NCI-H69 (cell line): ENCODE results near the gene CXCL9.
A peak's percentile ranks its signal among the peaks of the same experiment; 100 is the strongest.
"Not testable (repeated sequence)": the region's sequence is repeated elsewhere in the genome, so short reads cannot be mapped to it uniquely, and the experiment has no call there.

ENCODE experiments used
- DNase-seq: peaks from one replicate; lab custom pipeline; 2025; lab: John Stamatoyannopoulos, UW

CXCL9 gene

DNA sequence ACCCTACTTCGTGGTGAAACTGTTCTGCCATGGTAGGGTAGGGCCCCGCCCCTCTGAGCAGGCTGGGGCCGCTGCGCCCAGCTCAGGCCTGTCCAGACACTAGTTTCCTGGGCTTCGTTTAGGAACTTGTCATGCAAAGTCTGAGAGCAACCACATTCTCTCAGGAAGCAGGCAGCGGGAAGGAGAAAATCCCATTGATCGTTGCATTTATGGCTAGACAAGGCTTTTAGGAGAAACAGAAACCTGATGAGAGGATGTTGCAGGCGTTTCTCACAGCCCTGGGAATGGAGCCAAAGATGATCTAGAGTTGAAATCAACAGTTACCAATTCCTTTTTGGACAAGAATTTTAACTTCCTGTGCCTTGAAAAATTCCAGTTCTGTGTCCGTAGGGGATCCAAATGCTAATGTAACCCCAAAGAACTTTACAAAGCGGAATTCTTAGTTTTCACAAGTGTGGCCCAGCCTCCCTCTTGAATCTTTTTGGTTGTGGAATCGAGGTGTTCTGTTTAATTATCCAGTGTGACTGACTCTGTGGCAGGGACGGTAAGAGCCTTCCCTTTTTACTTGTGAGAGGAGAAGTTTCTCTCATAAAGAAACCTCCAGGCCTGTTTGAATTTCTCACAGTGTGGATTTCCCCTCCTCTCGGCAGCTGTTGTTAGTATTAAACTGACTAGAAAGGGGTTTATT is 4.5 kb upstream of the CXCL9 start:
- DNase-seq: no peak

DNA sequence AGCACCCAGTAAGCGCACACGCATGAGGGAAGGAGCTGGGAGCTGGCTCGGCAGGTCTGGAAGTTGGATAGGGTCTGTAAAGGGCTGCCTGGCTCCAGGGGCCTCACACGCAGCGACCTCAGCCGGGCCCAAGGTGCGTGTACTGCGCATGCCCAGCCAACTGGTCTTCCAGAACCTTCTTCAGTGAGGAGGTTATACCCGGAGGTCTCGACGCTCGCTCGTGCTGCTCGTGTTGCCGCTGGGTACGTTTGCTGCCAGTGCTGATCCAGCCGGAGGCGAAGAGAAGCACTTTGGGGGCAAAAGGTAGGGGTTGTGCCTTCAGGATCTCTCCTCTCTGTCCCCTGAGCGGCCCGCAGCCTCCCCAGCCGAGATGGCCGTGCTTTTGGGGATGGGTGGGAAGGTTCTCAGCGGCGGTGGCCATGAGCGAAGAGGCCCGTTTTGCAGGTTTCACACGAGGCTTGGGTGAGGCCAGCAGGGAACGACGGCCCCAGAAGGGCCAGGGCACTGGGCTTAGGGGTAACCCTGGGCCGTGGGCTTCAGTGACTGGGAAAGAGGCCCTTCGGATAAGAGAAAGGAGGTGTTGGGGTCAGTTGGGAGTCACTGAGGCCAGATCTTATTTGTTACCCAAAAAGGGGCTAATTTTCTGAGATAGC is 3.8 kb upstream of the CXCL9 start:
- DNase-seq: no peak

DNA sequence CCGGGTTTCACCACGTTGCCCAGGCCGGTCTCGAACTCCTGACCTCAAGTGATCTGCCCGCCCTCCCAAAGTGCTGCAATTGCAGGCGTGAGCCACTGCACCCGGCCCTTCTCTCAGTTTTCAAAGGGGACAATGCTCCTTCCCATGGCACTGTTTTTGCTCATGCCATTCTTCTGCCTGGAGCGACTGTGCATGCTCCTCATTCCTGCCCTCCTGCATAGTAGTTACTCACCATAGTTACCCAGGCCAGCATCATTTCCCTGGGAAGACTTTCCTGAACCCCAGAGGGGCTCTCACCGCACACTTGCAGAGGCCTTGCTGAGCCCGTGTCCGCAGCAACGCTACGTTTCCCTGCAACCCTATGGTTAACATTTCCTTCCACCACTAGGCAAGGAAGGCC is 3.3 kb upstream of the CXCL9 start:
- DNase-seq: no peak

DNA sequence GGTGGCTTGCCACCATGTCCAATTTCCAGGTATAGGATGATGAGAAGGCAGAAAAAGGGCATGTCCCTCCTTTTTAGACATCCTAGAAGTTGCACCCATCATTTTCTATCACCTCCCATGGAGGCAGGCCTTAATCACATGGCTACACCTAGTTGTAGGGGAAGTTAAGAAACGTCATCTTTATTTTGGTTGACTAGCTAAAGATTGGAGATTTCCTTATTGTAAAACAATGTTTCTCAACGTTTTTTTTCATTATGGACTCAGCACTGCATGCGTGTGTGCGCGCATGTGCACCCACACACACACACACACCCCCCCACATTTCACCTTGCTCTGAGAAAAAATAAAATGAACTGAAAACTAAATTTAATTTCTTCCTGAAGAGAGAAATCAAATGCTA is 2.0 kb upstream of the CXCL9 start:
- DNase-seq: no peak

DNA sequence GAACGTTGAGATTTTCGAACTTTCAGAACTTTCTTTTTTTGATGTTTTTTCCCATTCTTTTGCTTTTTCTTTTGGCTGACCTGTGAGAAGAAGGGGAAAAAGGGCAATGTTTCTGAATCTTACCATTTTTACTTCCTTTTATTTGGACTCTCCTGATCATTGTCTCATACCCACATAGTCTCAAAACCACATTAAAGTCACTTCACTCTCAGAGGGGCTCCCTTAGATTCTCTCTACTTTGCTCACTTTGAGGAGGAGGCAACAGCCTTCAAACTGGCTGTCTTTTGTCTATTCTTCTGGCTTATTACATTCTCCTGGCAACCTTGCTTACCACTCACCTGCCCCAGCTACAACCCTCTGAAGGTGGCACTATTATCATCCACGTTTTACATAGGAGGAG is 3.7 kb downstream of the CXCL9 start:
- DNase-seq: no peak

DNA sequence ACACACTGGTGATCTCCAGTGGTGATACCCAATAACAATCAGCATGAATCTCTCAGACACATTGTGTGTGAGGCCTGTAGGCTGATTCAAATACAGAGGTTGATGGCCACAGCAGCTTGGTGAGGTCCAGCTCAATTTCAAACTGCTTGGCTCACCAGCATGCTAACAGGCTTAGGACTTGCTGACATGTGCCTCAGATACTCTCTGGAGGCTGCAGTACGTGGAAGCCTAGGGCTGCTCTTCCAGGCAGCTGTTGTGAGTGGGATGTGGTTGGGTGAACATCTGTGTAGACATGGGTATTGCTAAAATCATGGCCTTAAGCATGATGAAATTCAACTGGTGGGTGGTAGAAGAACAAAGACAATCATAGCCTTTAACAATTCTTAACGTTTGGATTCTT is 4.3 kb downstream of the CXCL9 start:
- no peak for DNase-seq

DNA sequence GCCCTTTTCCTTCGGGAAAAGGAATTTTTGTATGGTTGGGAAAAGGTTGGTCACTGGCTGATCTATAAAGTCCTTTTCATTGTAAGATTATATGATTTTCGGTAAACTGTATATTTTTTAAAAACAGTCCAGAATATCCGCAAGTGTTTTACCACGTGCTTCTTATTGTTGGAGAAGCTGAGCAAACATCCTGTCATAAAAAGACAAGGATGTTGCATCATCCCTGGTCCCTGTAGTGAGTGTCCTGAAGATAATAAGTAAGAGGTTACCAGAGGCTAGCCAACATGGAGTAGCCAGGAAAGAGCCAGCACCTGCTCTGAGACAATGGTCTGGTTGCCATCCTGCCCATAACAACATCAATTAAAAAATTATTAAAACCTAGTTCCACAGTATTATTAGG is 5.1 kb downstream of the CXCL9 start:
- peak; percentile 18 for DNase-seq

DNA sequence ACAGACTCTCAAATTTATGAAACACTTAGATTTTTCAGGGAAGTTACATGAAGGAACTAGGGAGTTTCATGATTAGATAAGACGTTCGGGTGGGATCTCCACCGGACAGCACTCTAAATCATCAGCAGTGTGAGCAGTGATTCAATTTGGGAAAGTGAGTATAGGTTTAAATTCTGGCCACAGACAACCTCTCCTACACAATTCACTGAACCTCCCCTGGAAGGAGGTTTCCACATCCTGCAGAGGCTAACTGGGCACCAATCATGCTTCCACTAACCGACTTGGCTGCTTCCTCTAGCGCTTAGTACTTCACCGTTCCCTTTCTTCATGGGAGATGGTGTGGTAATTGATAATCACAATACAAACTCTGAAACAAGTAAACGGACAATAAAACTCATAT is 5.6 kb downstream of the CXCL9 start:
- no peak for DNase-seq

DNA sequence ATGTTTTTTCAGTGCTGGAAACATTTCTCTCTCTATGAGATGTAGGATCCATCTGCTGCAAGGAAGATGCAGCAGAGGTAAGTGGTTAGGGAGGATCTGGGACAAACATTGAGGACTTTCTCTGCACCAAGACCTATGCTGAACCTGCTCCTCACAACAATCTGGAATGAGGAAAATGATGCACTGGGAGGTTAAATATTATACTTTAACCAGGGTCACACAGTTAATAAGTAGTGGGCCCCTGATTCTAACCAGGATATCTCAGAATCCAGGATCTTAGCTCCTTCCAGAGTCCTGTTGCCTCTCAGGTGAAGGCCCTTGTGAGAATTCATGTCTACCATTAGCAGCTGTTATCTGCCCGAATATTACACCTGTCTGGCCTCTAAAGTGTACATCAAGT is 7.0 kb downstream of the CXCL9 start:
- DNase-seq: no peak

DNA sequence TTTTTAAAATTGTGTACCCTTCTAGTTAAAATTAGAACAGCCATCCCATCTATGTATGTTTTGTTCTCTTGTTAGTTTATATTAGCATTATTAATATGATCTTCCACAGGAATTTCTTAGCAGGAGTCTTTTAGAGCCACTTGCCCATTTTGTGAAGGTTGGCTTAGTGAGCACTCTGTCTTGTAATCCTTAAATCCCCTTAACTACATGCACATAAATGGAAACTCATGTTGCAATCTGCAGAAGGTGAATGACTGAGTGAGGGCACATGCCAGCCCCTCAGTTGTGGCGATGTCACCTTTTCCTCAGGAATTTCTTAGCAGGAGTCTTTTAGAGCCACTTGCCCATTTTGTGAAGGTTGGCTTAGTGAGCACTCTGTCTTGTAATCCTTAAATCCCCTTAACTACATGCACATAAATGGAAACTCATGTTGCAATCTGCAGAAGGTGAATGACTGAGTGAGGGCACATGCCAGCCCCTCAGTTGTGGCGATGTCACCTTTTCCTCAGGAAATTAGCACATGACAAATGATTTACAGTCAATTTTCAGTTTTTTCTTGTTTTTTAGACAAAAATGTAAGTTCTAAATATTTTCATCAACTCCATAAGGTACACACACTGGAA is 8.7 kb downstream of the CXCL9 start:
- DNase-seq: not testable (repeated sequence)

DNA sequence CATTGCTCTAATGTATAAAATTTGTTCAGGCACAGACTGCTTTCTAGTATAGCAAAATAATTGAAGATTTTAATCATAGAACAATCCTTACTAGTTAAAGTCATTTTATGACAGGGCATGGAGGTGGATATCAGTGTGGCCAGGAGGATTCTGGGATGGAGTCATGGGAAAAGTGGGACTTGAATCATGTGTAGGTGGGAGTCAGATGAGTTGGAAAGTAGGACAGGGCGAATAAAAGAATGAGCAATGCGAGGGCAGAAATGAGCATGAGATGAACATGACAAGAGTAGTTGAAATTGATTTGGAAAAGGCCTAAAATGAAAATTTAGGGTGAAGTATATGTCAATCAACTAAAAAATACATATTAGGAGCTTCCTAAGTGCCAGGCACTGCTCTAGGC is 9.4 kb downstream of the CXCL9 start:
- DNase-seq: no peak

DNA sequence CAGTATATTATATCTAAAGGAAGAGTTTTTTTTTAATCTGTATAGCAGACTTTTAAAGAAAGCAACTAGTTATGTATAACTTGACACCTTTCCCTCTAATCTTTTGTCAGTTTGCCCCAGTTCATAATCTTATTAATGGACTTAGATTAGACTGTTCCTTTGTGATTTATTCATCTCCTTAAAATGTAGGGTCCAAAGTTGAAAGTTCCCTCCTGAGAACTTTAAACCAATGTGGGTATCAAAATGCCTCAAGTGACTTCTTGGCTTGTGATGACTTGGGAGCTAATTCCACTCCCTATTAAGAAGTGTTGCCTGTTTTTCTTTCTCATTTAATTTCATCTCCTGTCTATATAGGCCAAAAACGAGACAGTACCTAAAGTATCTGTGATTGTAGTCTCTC is 10.2 kb downstream of the CXCL9 start:
- DNase-seq: no peak

DNA sequence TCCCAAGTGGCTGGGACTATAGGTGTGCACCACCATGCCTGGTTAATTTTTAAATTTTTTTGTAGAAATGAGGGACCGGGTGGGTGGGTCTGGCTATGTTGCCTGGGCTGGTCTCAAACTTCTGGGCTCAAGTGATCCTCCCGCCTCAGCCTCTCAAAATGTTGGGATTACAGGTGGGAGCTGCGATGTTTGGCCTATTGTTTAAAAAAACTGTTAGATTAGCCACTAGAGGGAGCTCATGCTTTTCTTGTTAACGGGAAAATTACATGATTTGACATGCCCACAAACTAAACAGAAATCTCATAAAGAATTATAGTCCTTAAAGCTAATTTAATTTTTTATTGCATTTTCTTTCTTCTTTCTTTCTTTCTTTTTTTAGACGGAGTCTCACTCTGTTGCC is 11.6 kb downstream of the CXCL9 start:
- DNase-seq: peak; percentile 56

DNA sequence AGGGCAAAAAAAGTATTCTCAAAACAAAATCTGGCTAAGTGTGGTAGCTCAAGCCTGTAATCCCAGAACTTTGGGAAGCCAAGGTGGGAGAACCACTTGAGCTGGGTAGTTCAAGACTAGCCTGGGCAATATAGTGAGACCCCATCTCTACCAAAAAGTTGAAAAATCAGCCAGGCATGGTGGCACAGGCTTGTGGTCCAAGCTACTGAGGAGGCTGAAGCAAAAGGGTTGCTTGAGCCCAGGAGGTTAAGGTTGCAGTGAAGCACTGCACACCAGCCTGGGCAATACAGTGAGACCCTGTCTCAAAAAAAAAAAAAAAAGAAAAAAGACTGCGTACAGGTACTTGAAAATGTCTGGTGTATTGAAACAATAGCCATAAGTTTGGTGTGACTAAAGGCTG is 14.8 kb downstream of the CXCL9 start:
- no peak for DNase-seq

DNA sequence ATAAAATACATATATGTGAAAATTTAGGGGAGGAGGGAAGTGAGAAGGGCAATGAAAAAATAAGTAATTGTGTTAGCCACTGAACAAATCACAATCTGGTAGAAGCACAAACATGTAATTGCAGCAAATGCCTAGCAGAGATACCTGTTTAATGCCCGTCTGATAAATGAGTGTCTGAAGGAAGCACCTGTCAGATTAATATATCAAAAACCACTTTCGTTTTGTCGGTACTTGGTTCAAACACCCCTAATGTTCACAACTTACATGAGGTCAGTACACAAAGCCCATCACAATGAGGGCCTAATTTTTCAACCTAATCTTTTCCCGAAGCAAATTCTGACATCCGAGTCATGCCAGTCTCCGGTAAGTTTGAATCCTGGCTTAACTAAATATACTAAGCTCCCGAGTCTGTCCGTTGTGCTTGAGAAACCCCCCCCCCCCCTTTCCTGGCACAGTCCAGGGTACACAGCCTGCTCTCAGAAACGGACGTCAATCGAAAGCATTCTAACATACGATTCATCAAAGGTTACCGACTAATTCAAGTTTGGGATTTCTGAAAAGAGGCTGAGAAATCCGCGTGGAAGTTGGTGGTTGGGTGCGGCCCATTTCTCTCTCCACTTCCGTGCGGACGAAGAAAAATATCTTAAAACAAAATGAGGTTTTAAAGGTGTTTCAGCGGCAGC is 17.3 kb downstream of the CXCL9 start:
- DNase-seq: peak; percentile 14

DNA sequence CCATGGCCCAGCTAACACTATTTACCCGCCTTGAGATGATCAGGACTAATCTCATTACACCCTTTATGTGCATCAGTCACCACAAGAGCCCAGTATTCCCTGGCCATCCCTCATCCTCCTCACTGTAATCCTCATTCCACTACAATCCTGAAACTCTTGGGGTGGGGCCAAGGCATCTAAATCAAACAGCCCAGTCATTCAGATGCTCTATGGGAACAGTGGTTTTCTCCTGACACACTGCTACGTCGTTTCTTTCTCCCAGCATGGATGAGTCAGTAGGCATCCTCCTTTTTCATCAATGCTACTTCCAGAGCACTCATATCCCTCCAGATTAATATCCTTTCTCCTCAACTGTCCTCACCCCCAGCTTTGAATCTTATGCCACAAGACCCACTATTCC is 22.2 kb downstream of the CXCL9 start:
- no peak for DNase-seq

DNA sequence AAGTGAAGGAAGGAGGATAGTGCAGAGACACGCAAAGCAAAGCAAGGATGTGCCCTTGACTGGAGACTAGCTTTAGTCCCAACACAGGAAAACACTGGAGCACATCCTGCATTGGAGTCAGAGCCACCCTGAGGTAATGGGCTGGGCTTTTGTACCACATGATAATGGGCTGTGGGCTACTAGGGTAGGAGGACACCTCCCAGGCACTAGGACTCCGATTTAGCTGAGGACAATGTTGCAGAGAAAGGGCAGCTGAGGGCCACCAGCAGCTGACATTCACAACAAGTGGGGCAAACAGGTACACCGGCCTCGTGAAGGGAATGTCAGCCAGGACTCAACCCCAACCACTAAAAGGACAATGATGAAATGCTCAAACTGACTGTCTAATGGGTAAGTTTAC is 26.7 kb downstream of the CXCL9 start:
- no peak for DNase-seq

DNA sequence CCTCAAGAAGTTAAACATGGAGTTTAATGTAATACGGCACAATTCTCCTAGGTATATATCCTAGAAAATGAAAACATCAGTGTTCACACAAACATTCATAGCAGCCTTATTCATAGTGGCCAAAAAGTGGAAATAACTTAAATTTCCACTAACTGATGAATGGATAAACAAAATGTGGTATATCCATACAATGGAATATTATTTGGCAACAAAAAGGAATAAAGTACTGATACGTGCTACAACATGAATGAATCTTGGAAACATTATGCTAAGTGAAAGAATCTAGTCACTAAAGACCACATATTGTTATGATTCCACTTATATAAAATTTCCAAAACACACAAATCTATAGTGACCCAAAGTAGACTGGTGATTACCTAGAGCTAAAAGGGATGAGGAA is 31.1 kb downstream of the CXCL9 start:
- DNase-seq: no peak

DNA sequence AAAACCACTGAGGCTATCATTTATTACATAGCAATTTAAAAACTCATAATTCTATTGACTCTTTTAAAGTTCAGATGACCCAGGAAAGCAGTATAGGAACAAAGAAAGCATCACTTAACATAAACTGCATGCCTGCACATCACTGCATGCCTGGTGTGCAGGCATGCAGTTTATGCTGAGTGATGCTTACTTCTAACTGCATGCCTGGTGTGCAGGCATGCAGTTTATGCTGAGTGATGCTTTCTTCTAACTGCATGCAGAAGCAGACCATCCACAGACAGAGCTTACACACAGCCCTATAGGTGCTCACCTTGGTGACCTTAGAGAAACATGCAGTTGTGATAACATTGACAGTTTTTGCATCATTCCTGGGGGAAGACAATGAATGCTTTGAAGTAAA is 33.5 kb downstream of the CXCL9 start:
- no peak for DNase-seq

DNA sequence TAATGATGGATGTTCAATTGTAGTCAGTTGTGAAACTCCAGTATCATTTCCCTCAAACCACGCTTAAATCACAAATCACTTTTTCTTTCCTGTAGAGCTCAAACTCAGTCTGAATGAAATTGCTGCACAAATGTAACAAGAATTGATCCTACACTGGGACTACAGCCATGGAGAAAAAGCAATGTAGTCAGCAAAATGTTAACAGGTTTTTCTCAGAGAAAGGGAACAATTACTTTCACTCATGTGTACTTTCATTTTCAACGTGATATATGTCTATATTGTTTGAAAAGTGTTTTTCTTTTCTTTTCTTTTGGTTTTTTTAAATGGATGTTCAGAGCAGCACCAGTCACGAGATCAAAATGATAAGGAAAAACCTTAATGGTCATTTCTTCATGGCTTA is 39.2 kb downstream of the CXCL9 start:
- DNase-seq: no peak

DNA sequence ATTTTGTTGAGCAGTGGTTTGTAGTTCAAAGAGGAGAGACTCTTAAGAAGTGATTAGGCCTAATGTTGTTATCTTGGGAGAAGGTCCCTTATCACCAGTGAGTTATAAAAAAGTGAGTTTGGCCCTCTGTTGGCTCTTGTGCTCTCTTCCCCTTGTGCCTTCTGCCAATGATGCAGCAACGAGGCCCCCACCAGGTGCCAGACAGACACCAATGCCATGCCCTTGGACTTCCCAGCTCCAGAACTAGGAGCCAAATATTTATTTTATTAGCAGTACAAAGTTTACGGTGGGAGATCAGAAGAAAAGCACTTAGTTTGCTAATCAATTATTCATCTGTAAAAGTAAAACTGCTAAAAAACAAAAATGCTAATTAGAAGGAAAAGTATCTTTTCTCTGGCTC is 43.8 kb downstream of the CXCL9 start:
- DNase-seq: no peak

DNA sequence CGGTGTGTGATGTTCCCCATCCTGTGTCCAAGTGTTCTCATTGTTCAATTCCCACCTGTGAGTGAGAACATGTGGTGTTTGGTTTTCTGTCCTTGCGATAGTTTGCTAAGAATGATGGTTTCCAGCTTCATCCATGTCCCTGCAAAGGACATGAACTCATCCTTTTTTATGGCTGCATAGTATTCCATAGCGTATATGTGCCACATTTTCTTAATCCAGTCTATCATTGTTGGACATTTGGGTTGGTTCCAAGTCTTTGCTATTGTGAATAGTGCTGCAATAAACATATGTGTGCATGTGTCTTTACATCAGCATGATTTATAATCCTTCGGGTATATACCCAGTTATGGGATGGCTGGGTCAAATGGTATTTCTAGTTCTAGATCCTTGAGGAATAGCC is 45.2 kb downstream of the CXCL9 start:
- not testable (repeated sequence) for DNase-seq

DNA sequence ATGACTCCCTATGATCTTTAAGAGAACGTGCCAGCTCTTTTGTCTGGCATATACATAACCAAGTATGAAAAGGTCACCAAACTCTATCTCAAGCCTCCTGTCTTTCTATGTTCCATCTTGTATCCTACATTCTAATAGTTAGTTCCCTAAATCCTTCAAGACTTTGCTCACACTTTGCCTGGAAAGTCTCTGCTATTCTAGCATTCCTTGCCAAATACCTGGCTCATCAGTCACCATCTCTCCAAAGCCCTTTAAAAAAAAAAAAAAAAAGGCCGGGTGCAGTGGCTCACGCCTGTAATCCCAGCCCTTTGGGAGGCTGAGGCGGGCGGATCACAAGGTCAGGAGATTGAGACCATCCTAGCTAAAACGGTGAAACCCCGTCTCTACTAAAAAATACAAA is 48.8 kb downstream of the CXCL9 start:
- DNase-seq: not testable (repeated sequence)
